C4-2B (cell line): ENCODE results near the gene ADAM19.

Experiments
- CTCF ChIP-seq: fragments of 450-650 bp; conservative IDR thresholded peaks from 2 replicates; pipeline ENCODE4 v1.5.1; 2017; ENCODE audit warnings: mild to moderate bottlenecking
- ZFX ChIP-seq: fragments of 450-650 bp; IDR thresholded peaks from 2 replicates; pipeline ENCODE4 v1.6.1; 2017

- TF ChIP-seq CTCF, result no peak
- TF ChIP-seq ZFX, result no peak
Observed at GRCh38 chr5:157470631-157471030, 104.9 kb downstream of the ADAM19 start.
